A549 (cell line): ENCODE results near the gene GLYATL3. TPM values are rescaled to one million over a fixed set of nuclear protein-coding genes. Genes with fewer than 3 reads are reported as not detected.

Experiments
- ATAC-seq, 2 experiments: fragments of 200-7000 bp in 1 of 2; fragments of >200 bp in 1 of 2; cut with Nextera tagmentation in 1 of 2; cut with Tn5 transposase in 1 of 2; 3 replicates each; pipeline versions ENCODE4 v1.8.0 to v1.9.1; 2018 to 2020; ENCODE audit warnings: mild to moderate bottlenecking in 1 of 2, moderate library complexity in 1 of 2
- CTCF ChIA-PET: fragments of 300-600 bp; sonication (Branson Sonifier 250); formaldehyde crosslinking; extraction: SDS; loops from one replicate; lab custom pipeline; 2021; ENCODE audit warnings: antibody characterized with exemption, inconsistent platforms; lab: Yijun Ruan, JAX
- POLR2A ChIA-PET: fragments of 350-600 bp; formaldehyde crosslinking; extraction: SDS; loops from one replicate; lab custom pipeline; 2021; ENCODE audit warnings: antibody characterized with exemption, inconsistent platforms; lab: Yijun Ruan, JAX
- DNase-seq, 2 experiments: peaks; one replicate each; pipeline versions ENCODE4 v3.0.0 to v3.0.0-alpha.2; 2011 to 2016; ENCODE audit warnings: low read depth in 1 of 2, low spot score in 1 of 2
- FAIRE-seq: peaks from 2 replicates; lab custom pipeline; 2011; peaks lifted over from hg19 to GRCh38; lab: Jason Lieb, UNC
- H3K27ac ChIP-seq, 2 experiments: fragments of >200 bp; sonication (Bioruptor Twin); formaldehyde crosslinking; 3 replicates each; pipeline ENCODE4 v1.5.1; 2016 to 2017
- H3K4me1 ChIP-seq: fragments of >200 bp; sonication (Bioruptor Twin); formaldehyde crosslinking; 3 replicates; pipeline ENCODE4 v1.6.1; 2016
- H3K4me2 ChIP-seq: fragments of >200 bp; sonication (Bioruptor Twin); formaldehyde crosslinking; 3 replicates; pipeline ENCODE4 v1.6.1; 2016
- H3K4me3 ChIP-seq: fragments of >200 bp; sonication (Bioruptor Twin); formaldehyde crosslinking; 3 replicates; pipeline ENCODE4 v1.5.1; 2016
- H3K9me3 ChIP-seq: fragments of >200 bp; sonication (Bioruptor Twin); formaldehyde crosslinking; 3 replicates; pipeline ENCODE4 v1.6.1; 2016
- BHLHE40 ChIP-seq: IDR thresholded peaks from 2 replicates; pipeline ENCODE4 v1.6.1; 2012; ENCODE audit warnings: low read depth, low read length, inconsistent platforms
- CBX2 ChIP-seq: fragments of 200-600 bp; sonication (generic); IDR thresholded peaks from 2 replicates; pipeline ENCODE4 v1.6.1; 2016; ENCODE audit warnings: low read depth, mild to moderate bottlenecking, borderline replicate concordance
- CHD2 ChIP-seq: fragments of 150-350 bp; IDR thresholded peaks from 2 replicates; pipeline ENCODE4 v1.6.1; 2014; ENCODE audit warnings: low read length; ENCODE audit not compliant: partially characterized antibody
- EHMT2 ChIP-seq: fragments of 200-600 bp; sonication (generic); IDR thresholded peaks from 2 replicates; pipeline ENCODE4 v1.6.1; 2016; ENCODE audit warnings: antibody characterized with exemption, low read depth, mild to moderate bottlenecking, moderate library complexity
- EP300 ChIP-seq, 2 experiments: fragments of >200 bp; sonication (Bioruptor Twin); formaldehyde crosslinking; IDR thresholded peaks; 2 replicates in 1 of 2; 3 replicates in 1 of 2; pipeline ENCODE4 v1.6.1; 2016 to 2017
- FOSB ChIP-seq: fragments of 250-450 bp; sonication (Bioruptor Pico); IDR thresholded peaks from 2 replicates; pipeline ENCODE4 v1.5.0; 2020; ENCODE audit warnings: mild to moderate bottlenecking, moderate library complexity
- HOXB13 ChIP-seq: fragments of 250-450 bp; sonication (Bioruptor Pico); IDR thresholded peaks from 2 replicates; pipeline ENCODE4 v1.5.0; 2020; ENCODE audit warnings: low read depth, mild to moderate bottlenecking, moderate library complexity
- JUNB ChIP-seq: fragments of >200 bp; sonication (Bioruptor Twin); formaldehyde crosslinking; IDR thresholded peaks from 2 replicates; pipeline ENCODE4 v1.6.1; 2016
- MAZ ChIP-seq: fragments of 150-350 bp; IDR thresholded peaks from 2 replicates; pipeline ENCODE4 v1.6.1; 2014; ENCODE audit warnings: antibody characterized with exemption, low read depth, low read length, borderline replicate concordance
- MYC ChIP-seq: IDR thresholded peaks from 2 replicates; pipeline ENCODE4 v1.6.1; 2012; ENCODE audit warnings: mild to moderate bottlenecking, inconsistent platforms, low read length, improper control_type of control experiment, borderline replicate concordance
- NFE2L2 ChIP-seq: fragments of 150-350 bp; conservative IDR thresholded peaks from 2 replicates; pipeline ENCODE4 v1.6.1; 2014; ENCODE audit warnings: low read length
- PHF8 ChIP-seq: fragments of 200-600 bp; sonication (generic); IDR thresholded peaks from 2 replicates; pipeline ENCODE4 v1.6.1; 2016; ENCODE audit warnings: low read depth, mild to moderate bottlenecking, antibody characterized with exemption, moderate library complexity, borderline replicate concordance
- POLR2A ChIP-seq: IDR thresholded peaks from 2 replicates; pipeline ENCODE4 v1.6.1; 2012; ENCODE audit warnings: mild to moderate bottlenecking, low read length
- RCOR1 ChIP-seq: fragments of 150-350 bp; IDR thresholded peaks from 2 replicates; pipeline ENCODE4 v1.6.1; 2014; ENCODE audit warnings: antibody characterized with exemption, low read length, low read depth
- RFX5 ChIP-seq: fragments of 450-650 bp; IDR thresholded peaks from 2 replicates; pipeline ENCODE4 v1.7.1; 2014; ENCODE audit warnings: antibody characterized with exemption, mild to moderate bottlenecking, moderate library complexity
- SREBF2 ChIP-seq: fragments of 450-650 bp; IDR thresholded peaks from 2 replicates; pipeline ENCODE4 v1.6.1; 2014; ENCODE audit warnings: mild to moderate bottlenecking, moderate library complexity
- ZFP36 ChIP-seq: fragments of 450-650 bp; IDR thresholded peaks from 2 replicates; pipeline ENCODE4 v1.6.1; 2014; ENCODE audit warnings: borderline replicate concordance; ENCODE audit not compliant: partially characterized antibody
- WGBS: methylation state at CpG from one replicate; pipeline ENCODE4 v1.1.6; 2017; ENCODE audit errors: missing lambda C conversion rate; 5-methylcytosine and 5-hydroxymethylcytosine counted together
- polyA plus RNA-seq, 4 experiments: library from polyadenylated mRNA; depleted of rRNA in 3 of 4; stranded (reverse); fragments of >200 nt; fragmentation: RNase III in 1 of 4; extraction: RNeasy Plus Mini Kit Qiagen cat#74134 plus additional on column Dnase treatment in 1 of 4; gene quantifications; 2 replicates in 3 of 4; 3 replicates in 1 of 4; pipeline ENCODE4 v1.2.3, GENCODE V29; 2011 to 2017
- TF ChIP-seq, protein P1 (sequence below): fragments of 200-600 bp; sonication (generic); IDR thresholded peaks from 2 replicates; pipeline ENCODE4 v1.6.1; 2016; ENCODE audit warnings: antibody characterized with exemption, mild to moderate bottlenecking, moderate library complexity
- TF ChIP-seq, protein P2 (sequence below): fragments of >200 bp; sonication (Bioruptor Twin); formaldehyde crosslinking; IDR thresholded peaks from 3 replicates; pipeline ENCODE4 v1.6.1; 2016
- TF ChIP-seq, protein P3 (sequence below): fragments of 250-450 bp; sonication (Bioruptor Pico); IDR thresholded peaks from 2 replicates; pipeline ENCODE4 v1.5.0; 2020; ENCODE audit warnings: low read depth, mild to moderate bottlenecking, moderate library complexity

The GLYATL3 gene
- polyA plus RNA-seq, 2 of the 4 experiments (the other 2 are of a cell fraction): not detected

DNA sequence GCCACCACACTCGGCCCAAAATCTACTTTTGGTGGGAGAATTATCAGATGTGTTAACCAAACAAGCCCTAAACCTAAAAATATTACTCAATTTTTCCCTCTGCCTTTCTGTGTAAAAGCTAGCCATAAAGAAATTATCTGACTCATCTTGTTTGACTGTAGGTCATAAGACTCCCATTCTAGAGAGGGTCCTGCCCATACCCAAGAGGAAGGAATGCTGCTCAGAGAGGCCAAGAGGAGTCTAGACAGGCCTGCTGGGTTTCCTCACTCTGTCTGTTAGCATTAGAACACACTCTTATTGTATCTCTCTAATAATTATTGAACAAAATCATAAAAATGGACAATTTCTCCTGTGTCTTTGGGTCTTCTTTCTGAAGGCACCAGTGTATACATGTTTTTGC, 76.9 kb downstream of the GLYATL3 start:
- 85% methylated on average over 1 of the region's 1 CpG for WGBS
- TF ChIP-seq RFX5 (no peak), SREBF2 (no peak), PHF8 (no peak), NFE2L2 (no peak), MYC (no peak), BHLHE40 (no peak), POLR2A (no peak), FOSB (CRISPR knock-in tag) (no peak), CBX2 (no peak), MAZ (no peak), ZFP36 (no peak), HOXB13 (CRISPR knock-in tag) (no peak), JUNB (no peak), EP300 (IDR thresholded peaks at IDR 0.05) (no peak), CHD2 (no peak), EHMT2 (no peak), RCOR1 (no peak)
- TF ChIP-seq, protein P1, sequence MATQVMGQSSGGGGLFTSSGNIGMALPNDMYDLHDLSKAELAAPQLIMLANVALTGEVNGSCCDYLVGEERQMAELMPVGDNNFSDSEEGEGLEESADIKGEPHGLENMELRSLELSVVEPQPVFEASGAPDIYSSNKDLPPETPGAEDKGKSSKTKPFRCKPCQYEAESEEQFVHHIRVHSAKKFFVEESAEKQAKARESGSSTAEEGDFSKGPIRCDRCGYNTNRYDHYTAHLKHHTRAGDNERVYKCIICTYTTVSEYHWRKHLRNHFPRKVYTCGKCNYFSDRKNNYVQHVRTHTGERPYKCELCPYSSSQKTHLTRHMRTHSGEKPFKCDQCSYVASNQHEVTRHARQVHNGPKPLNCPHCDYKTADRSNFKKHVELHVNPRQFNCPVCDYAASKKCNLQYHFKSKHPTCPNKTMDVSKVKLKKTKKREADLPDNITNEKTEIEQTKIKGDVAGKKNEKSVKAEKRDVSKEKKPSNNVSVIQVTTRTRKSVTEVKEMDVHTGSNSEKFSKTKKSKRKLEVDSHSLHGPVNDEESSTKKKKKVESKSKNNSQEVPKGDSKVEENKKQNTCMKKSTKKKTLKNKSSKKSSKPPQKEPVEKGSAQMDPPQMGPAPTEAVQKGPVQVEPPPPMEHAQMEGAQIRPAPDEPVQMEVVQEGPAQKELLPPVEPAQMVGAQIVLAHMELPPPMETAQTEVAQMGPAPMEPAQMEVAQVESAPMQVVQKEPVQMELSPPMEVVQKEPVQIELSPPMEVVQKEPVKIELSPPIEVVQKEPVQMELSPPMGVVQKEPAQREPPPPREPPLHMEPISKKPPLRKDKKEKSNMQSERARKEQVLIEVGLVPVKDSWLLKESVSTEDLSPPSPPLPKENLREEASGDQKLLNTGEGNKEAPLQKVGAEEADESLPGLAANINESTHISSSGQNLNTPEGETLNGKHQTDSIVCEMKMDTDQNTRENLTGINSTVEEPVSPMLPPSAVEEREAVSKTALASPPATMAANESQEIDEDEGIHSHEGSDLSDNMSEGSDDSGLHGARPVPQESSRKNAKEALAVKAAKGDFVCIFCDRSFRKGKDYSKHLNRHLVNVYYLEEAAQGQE: no peak
- TF ChIP-seq, protein P2, sequence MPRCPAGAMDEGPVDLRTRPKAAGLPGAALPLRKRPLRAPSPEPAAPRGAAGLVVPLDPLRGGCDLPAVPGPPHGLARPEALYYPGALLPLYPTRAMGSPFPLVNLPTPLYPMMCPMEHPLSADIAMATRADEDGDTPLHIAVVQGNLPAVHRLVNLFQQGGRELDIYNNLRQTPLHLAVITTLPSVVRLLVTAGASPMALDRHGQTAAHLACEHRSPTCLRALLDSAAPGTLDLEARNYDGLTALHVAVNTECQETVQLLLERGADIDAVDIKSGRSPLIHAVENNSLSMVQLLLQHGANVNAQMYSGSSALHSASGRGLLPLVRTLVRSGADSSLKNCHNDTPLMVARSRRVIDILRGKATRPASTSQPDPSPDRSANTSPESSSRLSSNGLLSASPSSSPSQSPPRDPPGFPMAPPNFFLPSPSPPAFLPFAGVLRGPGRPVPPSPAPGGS: no peak
- TF ChIP-seq, protein P3, sequence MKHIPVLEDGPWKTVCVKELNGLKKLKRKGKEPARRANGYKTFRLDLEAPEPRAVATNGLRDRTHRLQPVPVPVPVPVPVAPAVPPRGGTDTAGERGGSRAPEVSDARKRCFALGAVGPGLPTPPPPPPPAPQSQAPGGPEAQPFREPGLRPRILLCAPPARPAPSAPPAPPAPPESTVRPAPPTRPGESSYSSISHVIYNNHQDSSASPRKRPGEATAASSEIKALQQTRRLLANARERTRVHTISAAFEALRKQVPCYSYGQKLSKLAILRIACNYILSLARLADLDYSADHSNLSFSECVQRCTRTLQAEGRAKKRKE (CRISPR knock-in tag): no peak
- no peak for ATAC-seq

More for the DNA sequence above, 76.9 kb downstream of the GLYATL3 start:
- ChIA-PET CTCF (no interaction called here), POLR2A (no interaction called here)
- DNase-seq (no peak), FAIRE-seq (no peak)
- no peaks in the 10 kb centered on the region for H3K4me1 ChIP-seq
- no peak overlapping the region for H3K4me3 ChIP-seq
- H3K4me2 ChIP-seq: no peak overlapping the region
- no peaks in the 10 kb centered on the region for H3K9me3 ChIP-seq
- H3K27ac ChIP-seq: no peak overlapping the region

Other genes starting within 250 kb of the GLYATL3 start
- gene MMUT, start 36.7 kb upstream of the GLYATL3 start, polyA plus RNA-seq (2011; rRNA removed): 11.5 and 14.3 TPM in 2 replicates
- 6.4 to 6.8 TPM (median 6.6 TPM) in 3 replicates for gene MMUT, start 36.7 kb upstream of the GLYATL3 start, polyA plus RNA-seq (2017; fragmentation: RNase III; extraction: RNeasy Plus Mini Kit Qiagen cat#74134 plus additional on column Dnase treatment)
- gene CENPQ, start 36.6 kb upstream of the GLYATL3 start, polyA plus RNA-seq (2011; rRNA removed): 9.7 and 14.2 TPM in 2 replicates
- gene CENPQ, start 36.6 kb upstream of the GLYATL3 start, polyA plus RNA-seq (2017; fragmentation: RNase III; extraction: RNeasy Plus Mini Kit Qiagen cat#74134 plus additional on column Dnase treatment): 9.7 to 11.4 TPM (median 10.2 TPM) in 3 replicates
- gene C6orf141, start 50.7 kb downstream of the GLYATL3 start, polyA plus RNA-seq (2011; rRNA removed): 20.5 and 24.9 TPM in 2 replicates
- 29.9 to 34.4 TPM (median 33.2 TPM) in 3 replicates for gene C6orf141, start 50.7 kb downstream of the GLYATL3 start, polyA plus RNA-seq (2017; fragmentation: RNase III; extraction: RNeasy Plus Mini Kit Qiagen cat#74134 plus additional on column Dnase treatment)
- gene RHAG, start 136.9 kb downstream of the GLYATL3 start, polyA plus RNA-seq (2011; rRNA removed): 0.05 and 0.11 TPM in 2 replicates
- gene RHAG, start 136.9 kb downstream of the GLYATL3 start, polyA plus RNA-seq (2017; fragmentation: RNase III; extraction: RNeasy Plus Mini Kit Qiagen cat#74134 plus additional on column Dnase treatment): 0.10 TPM in 1 of 3 replicates, not detected in the others
- gene CRISP2, start 213.6 kb downstream of the GLYATL3 start, polyA plus RNA-seq (2011; rRNA removed): not detected in 2 replicates
- not detected in 3 replicates for gene CRISP2, start 213.6 kb downstream of the GLYATL3 start, polyA plus RNA-seq (2017; fragmentation: RNase III; extraction: RNeasy Plus Mini Kit Qiagen cat#74134 plus additional on column Dnase treatment)
- 0.03 and 0.17 TPM in 2 replicates for gene CRISP3, start 244.5 kb downstream of the GLYATL3 start, polyA plus RNA-seq (2011; rRNA removed)
- not detected in 3 replicates for gene CRISP3, start 244.5 kb downstream of the GLYATL3 start, polyA plus RNA-seq (2017; fragmentation: RNase III; extraction: RNeasy Plus Mini Kit Qiagen cat#74134 plus additional on column Dnase treatment)